ENCODE data around the gene ZNF333.
"Not testable (repeated sequence)": the region's sequence is repeated elsewhere in the genome, so short reads cannot be mapped to it uniquely, and the experiment has no call there.

- not testable (repeated sequence) for TF ChIP-seq CTCF, EZH2phosphoT487, EZH2 (IDR thresholded peaks at IDR 0.05)
These were observed 87.8 kb downstream of the ZNF333 start for GRCh38 chr19:14777645-14778044.
